Measurements from ENCODE around the gene FHIT.

FHIT gene

DNA sequence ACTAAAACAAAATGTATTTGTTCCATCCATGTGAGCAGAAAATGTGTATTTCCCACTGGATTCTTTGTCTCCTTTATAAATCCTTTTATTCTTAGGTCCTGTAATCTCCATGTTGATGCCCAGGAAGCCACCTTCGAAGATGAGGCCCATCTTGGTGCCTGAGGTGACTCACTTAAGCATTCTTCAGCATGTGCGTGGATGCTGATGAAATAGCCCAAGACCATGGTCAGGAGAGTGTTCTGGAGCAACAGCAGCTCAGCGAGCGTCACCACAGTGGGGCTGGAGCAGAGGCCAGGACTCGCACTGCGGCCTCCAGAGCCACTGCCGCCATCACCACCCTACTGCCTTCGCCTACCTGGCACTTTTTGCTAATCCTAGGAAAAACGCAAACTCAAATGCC, 520.9 kb downstream of the FHIT start:
- no peak for DNase-seq (ENCODE audit: low read depth)
- TF ChIP-seq, protein P1, sequence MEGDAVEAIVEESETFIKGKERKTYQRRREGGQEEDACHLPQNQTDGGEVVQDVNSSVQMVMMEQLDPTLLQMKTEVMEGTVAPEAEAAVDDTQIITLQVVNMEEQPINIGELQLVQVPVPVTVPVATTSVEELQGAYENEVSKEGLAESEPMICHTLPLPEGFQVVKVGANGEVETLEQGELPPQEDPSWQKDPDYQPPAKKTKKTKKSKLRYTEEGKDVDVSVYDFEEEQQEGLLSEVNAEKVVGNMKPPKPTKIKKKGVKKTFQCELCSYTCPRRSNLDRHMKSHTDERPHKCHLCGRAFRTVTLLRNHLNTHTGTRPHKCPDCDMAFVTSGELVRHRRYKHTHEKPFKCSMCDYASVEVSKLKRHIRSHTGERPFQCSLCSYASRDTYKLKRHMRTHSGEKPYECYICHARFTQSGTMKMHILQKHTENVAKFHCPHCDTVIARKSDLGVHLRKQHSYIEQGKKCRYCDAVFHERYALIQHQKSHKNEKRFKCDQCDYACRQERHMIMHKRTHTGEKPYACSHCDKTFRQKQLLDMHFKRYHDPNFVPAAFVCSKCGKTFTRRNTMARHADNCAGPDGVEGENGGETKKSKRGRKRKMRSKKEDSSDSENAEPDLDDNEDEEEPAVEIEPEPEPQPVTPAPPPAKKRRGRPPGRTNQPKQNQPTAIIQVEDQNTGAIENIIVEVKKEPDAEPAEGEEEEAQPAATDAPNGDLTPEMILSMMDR (IDR thresholded peaks at IDR 0.05; ENCODE audit: low read depth, low read length, missing control alignments), result no peak
- H3K4me3 ChIP-seq (ENCODE audit: low read depth, low read length), result no peak overlapping the region

DNA sequence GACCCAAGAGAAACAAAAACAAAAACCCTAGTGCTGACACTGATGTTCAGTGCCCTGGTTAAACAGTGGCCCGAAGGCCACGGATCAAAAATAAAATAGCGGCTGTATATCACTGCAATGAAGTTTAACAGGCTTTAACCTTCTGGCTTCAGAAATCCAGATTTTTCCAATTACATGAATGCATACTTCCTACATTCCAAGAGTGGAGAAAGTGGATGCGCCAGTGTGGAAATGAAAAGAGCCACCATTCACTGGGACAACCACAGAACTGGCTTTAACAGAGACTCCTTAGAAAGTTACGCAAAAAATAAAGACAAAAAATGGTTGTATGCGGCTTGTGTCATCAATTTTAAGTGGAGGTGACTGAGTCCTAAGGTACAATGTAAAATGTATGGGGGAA, 522.2 kb downstream of the FHIT start:
- H3K4me3 ChIP-seq (ENCODE audit: low read depth, low read length), result no peak overlapping the region
- DNase-seq (ENCODE audit: low read depth), result no peak
- TF ChIP-seq, protein P1 (IDR thresholded peaks at IDR 0.05; ENCODE audit: low read depth, low read length, missing control alignments), result no peak

DNA sequence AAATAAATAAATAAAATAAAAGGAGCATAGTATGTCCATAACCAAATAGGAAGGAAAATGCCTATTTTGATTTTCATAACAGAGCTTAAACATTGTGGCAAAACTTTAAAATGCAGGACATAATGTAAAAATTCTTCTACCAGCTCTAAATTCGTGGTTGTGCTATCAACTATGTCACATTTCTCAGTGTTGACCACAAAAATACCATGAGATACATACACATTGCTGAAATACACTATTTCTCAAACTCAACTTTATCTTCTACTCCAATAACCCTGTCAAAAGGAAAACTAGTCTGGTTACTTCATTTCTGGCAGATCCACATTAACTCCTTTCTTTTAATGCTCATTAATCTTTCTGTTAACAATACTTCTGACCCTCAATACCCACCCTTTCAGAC, 523.2 kb downstream of the FHIT start:
- DNase-seq (ENCODE audit: low read depth), result no peak
- TF ChIP-seq, protein P1 (IDR thresholded peaks at IDR 0.05; ENCODE audit: low read depth, low read length, missing control alignments), result no peak
- no peak overlapping the region for H3K4me3 ChIP-seq (ENCODE audit: low read depth, low read length)

DNA sequence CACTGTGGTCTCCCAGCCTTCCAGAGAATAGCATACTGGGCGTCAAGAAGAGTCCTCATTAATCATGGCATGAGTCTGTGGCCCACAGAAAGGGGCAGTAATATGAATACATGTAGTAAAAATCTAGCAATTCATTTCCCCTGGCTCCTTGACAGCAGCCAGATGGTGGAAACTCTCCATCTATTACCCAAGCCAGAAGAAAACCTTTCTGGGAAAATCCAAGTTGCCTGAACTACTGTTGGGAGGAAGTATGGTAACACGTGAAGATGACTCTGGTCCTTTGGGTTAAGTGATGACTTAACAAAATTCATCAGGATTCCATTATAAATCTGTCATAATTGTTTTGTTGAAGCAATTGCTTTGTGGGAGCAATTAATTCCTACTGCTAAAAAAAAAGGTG, 530.5 kb downstream of the FHIT start:
- TF ChIP-seq, protein P1 (IDR thresholded peaks at IDR 0.05; ENCODE audit: low read depth, low read length, missing control alignments), result no peak
- no peak overlapping the region for H3K4me3 ChIP-seq (ENCODE audit: low read depth, low read length)
- no peak for DNase-seq (ENCODE audit: low read depth)

DNA sequence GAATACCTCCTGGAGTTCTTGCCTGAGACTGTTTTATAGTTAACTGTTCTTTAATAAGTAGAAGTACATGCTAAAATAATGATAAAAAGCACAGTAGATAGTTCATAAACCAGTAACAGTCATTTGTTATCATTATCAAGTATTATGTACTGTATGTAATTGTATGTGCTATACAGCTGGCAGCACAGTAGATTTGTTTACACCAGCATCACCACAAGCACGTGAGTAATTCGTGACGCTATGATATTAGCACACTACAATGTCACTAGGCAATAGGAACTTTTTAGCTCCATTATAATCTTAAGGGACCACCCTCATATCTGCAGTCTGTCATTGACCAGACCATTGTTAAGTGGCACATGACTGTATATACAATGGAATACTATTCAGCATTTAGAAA, 534.7 kb downstream of the FHIT start:
- H3K4me3 ChIP-seq (ENCODE audit: low read depth, low read length), result no peak overlapping the region
- no peak for DNase-seq (ENCODE audit: low read depth)
- TF ChIP-seq, protein P1 (IDR thresholded peaks at IDR 0.05; ENCODE audit: low read depth, low read length, missing control alignments), result no peak

DNA sequence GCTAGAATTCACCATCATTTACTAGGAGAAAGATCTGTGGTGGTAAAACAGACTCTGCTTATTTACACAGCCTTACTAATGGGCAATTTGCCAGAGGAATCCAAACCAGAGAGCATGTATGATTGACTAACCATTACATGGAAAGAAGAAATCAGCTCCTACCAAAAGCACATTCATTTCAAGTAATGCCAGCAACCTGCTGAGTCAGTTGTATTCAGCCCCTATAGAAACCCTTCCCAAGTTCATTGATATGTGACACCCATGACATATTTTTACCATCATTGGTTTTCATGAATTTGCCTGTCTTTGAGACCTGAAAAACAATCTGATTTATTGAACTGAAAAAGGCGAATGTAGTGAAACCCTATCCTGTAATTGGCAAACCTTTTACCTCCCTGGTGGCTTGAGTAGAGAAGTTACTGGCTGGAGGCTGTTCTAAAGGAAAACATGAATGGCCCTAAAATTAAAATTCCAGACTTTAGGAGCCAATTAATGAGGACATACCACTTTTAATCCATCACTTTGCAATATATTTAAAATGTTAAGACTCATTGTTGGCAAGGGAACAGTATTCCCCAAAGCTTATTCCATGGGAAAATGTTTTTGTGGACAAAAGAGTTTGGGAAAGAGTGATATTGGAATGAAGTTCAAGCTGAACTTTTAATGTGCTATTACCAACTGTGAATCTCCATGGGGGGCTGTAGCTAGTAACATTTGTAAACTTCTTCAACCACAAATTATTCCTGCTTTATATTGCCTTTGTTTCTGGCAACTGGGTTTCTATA, 542.9 kb downstream of the FHIT start:
- no peak for DNase-seq (ENCODE audit: low read depth)
- TF ChIP-seq, protein P1 (IDR thresholded peaks at IDR 0.05; ENCODE audit: low read depth, low read length, missing control alignments), result no peak

DNA sequence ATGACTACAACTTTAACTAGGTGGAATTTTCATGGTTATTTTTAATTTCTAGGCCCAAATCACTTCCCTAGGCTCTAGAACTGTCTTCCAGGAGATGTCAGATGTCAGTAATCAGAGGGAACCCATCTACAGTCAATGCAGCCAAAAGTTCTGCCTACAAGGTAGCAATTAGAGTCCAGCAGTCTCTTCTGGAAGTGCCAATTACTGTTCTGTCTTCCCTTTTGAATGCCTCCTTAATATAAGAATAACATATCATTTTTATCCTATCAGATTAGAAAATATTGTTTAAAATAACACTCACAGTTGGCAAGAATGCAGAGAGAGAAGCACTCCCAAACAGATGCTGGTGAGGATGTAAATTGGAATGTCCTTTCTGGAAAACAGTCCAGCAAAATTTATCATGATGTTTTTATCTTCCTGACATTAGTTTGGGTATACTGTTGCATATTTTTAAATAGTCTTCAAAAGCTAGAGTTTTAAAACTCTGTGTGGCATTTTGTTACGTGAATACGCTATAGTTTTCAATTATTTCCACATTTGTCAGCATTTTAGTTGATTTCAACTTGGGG, 543.7 kb downstream of the FHIT start:
- H3K4me3 ChIP-seq (ENCODE audit: low read depth, low read length), result no peak overlapping the region
- TF ChIP-seq, protein P1 (IDR thresholded peaks at IDR 0.05; ENCODE audit: low read depth, low read length, missing control alignments), result no peak
- no peak for DNase-seq (ENCODE audit: low read depth)

More for the DNA sequence above, 542.9 kb downstream of the FHIT start:
- H3K4me3 ChIP-seq (ENCODE audit: low read depth, low read length), result no peak overlapping the region
